HepG2 (cell line): Measurements from ENCODE around the gene PNPLA2. TPM values are rescaled to one million over a fixed set of nuclear protein-coding genes. Genes with fewer than 3 reads are reported as not detected.

Experiments
- ATAC-seq: fragments of 200-7000 bp; cut with Tn5 transposase; 3 replicates; pipeline ENCODE4 v1.9.1; 2020; ENCODE audit warnings: mild to moderate bottlenecking, moderate library complexity
- BruUV-seq: library from RNA; stranded (reverse); fragments of 400-500 nt; replicated peaks from 2 replicates; lab custom pipeline; 2021; lab: Mats Ljungman, UMichigan
- CTCF ChIA-PET: fragments of 300-600 bp; formaldehyde crosslinking; extraction: SDS; loops from one replicate; lab custom pipeline; 2021; ENCODE audit warnings: low total read pairs, inconsistent platforms, low intra/inter-chr PET ratio; lab: Yijun Ruan, JAX
- POLR2A ChIA-PET: fragments of 350-600 bp; sonication (Branson Sonifier 250); formaldehyde crosslinking; loops from one replicate; lab custom pipeline; 2020; ENCODE audit warnings: antibody characterized with exemption, inconsistent platforms; lab: Yijun Ruan, JAX
- DNase-seq: peaks from one replicate; pipeline ENCODE4 v3.0.0-alpha.2; 2015; ENCODE audit warnings: low spot score
- FAIRE-seq: peaks from 3 replicates; lab custom pipeline; 2011; peaks lifted over from hg19 to GRCh38; lab: Jason Lieb, UNC
- H2AFZ ChIP-seq: one replicate; pipeline ENCODE4 v1.6.1; 2011; ENCODE audit warnings: low read length, inconsistent platforms
- H3K27ac ChIP-seq: fragments of 300-600 bp; 3 replicates; pipeline ENCODE4 v1.8.0; 2011; ENCODE audit warnings: mixed run types, mild to moderate bottlenecking, mixed read lengths, low read length, inconsistent platforms; ENCODE audit not compliant: insufficient read depth; ENCODE audit errors: extremely low read length
- H3K27me3 ChIP-seq, 2 experiments: fragments of 200-600 bp in 1 of 2; 2 replicates in 1 of 2; 3 replicates in 1 of 2; pipeline versions ENCODE4 v1.6.0 to v1.8.0; 2011; ENCODE audit warnings: low read length in 2 of 2, mild to moderate bottlenecking in 2 of 2, moderate library complexity in 2 of 2, inconsistent platforms in 1 of 2; ENCODE audit not compliant: insufficient read depth in 2 of 2, control insufficient read depth in 1 of 2
- H3K36me3 ChIP-seq, 2 experiments: fragments of 200-600 bp in 1 of 2; replicated peaks in 1 of 2; 2 replicates in 1 of 2; 3 replicates in 1 of 2; pipeline versions ENCODE4 v1.5.1 to v1.8.0; 2011; ENCODE audit warnings: low read length in 2 of 2, inconsistent platforms in 1 of 2; ENCODE audit not compliant: insufficient read depth in 2 of 2, control insufficient read depth in 1 of 2
- H3K4me1 ChIP-seq: 2 replicates; pipeline ENCODE4 v1.5.1; 2012; ENCODE audit warnings: low read length, inconsistent platforms; ENCODE audit not compliant: insufficient read depth
- H3K4me2 ChIP-seq: 2 replicates; pipeline ENCODE4 v1.6.0; 2011; ENCODE audit warnings: low read depth, low read length, inconsistent platforms
- H3K4me3 ChIP-seq, 3 experiments: fragments of 200-600 bp in 1 of 3; sonication (generic), shearing (Covaris generic) in 1 of 3; replicated peaks in 1 of 3; 2 replicates each; pipeline ENCODE4 v1.5.1; 2011 to 2016; ENCODE audit warnings: low read length in 3 of 3, inconsistent platforms in 2 of 3, low read depth in 2 of 3, mild to moderate bottlenecking in 2 of 3, control low read depth in 1 of 3, mixed read lengths in 1 of 3; ENCODE audit not compliant: insufficient read depth in 1 of 3
- H3K79me2 ChIP-seq: one replicate; pipeline ENCODE4 v1.6.1; 2011; ENCODE audit warnings: low read length, inconsistent platforms; ENCODE audit not compliant: insufficient read depth
- H3K9ac ChIP-seq: 2 replicates; pipeline ENCODE4 v1.6.0; 2011; ENCODE audit warnings: mild to moderate bottlenecking, low read depth, low read length, inconsistent platforms; ENCODE audit not compliant: insufficient read depth
- H3K9me3 ChIP-seq: 2 replicates; pipeline ENCODE4 v1.5.1; 2012; ENCODE audit warnings: mild to moderate bottlenecking, low read length
- H4K20me1 ChIP-seq: 2 replicates; pipeline ENCODE4 v1.6.0; 2011; ENCODE audit warnings: inconsistent platforms, mild to moderate bottlenecking, low read length, moderate library complexity; ENCODE audit not compliant: insufficient read depth
- AGO2 ChIP-seq: fragments of 200-400 bp; formaldehyde crosslinking; optimal IDR thresholded peaks from 2 replicates; pipeline ENCODE3; 2017; ENCODE audit warnings: mild to moderate bottlenecking, low read depth, low read length, moderate library complexity
- CCDC6 ChIP-seq: sonication (generic); formaldehyde crosslinking; IDR thresholded peaks from 2 replicates; pipeline ENCODE4 v1.8.1; 2022; ENCODE audit warnings: mild to moderate bottlenecking, missing genetic modification reagents, moderate library complexity
- DRAP1 ChIP-seq: IDR thresholded peaks from 2 replicates; pipeline ENCODE4 v1.6.1; 2016; ENCODE audit warnings: missing genetic modification reagents, missing compliant biosample characterization
- ELF1 ChIP-seq: sonication (generic); formaldehyde crosslinking; IDR thresholded peaks from 2 replicates; pipeline ENCODE4 v1.4.0; 2020; ENCODE audit warnings: missing genetic modification reagents
- EP300 ChIP-seq, 3 experiments: sonication (generic) in 1 of 3; formaldehyde crosslinking in 1 of 3; IDR thresholded peaks; 2 replicates each; pipeline versions ENCODE4 v1.5.1 to v1.6.1; 2011 to 2020; ENCODE audit warnings: low read depth in 2 of 3, low read length in 2 of 3, borderline replicate concordance in 1 of 3, improper control_type of control experiment in 1 of 3, mild to moderate bottlenecking in 1 of 3, missing genetic modification reagents in 1 of 3, moderate library complexity in 1 of 3
- GZF1 ChIP-seq: sonication (generic); formaldehyde crosslinking; IDR thresholded peaks from 2 replicates; pipeline ENCODE4 v1.5.1; 2020; ENCODE audit warnings: mild to moderate bottlenecking, missing genetic modification reagents
- HNRNPK ChIP-seq: fragments of 200-400 bp; formaldehyde crosslinking; IDR thresholded peaks from 2 replicates; pipeline ENCODE4 v1.6.1; 2018; ENCODE audit warnings: low read length, low read depth, moderate library complexity, mild to moderate bottlenecking; ENCODE audit not compliant: poor library complexity, severe bottlenecking
- MXD3 ChIP-seq: IDR thresholded peaks from 2 replicates; pipeline ENCODE4 v1.6.1; 2016; ENCODE audit warnings: mild to moderate bottlenecking, missing biosample characterization, missing genetic modification reagents
- NR0B2 ChIP-seq: sonication (generic); formaldehyde crosslinking; IDR thresholded peaks from 2 replicates; pipeline ENCODE4 v1.4.0; 2020; ENCODE audit warnings: mild to moderate bottlenecking, missing genetic modification reagents
- NRL ChIP-seq: sonication (generic); formaldehyde crosslinking; IDR thresholded peaks from 2 replicates; pipeline ENCODE4 v1.5.0; 2020; ENCODE audit warnings: missing genetic modification reagents, mild to moderate bottlenecking, moderate library complexity, borderline replicate concordance
- ZBTB39 ChIP-seq: sonication (generic); formaldehyde crosslinking; IDR thresholded peaks from 2 replicates; pipeline ENCODE4 v1.5.0; 2020; ENCODE audit warnings: missing genetic modification reagents
- ZMAT3 ChIP-seq: sonication (generic); formaldehyde crosslinking; conservative IDR thresholded peaks from 2 replicates; pipeline ENCODE4 v1.7.0; 2021; ENCODE audit warnings: missing genetic modification reagents
- ZNF138 ChIP-seq: sonication (generic); formaldehyde crosslinking; IDR thresholded peaks from 2 replicates; pipeline ENCODE4 v1.5.0; 2020; ENCODE audit warnings: mild to moderate bottlenecking, low read depth, missing genetic modification reagents
- ZNF441 ChIP-seq: sonication (generic); formaldehyde crosslinking; IDR thresholded peaks from 2 replicates; pipeline ENCODE4 v1.7.0; 2021; ENCODE audit warnings: missing genetic modification reagents, borderline replicate concordance
- ZNF616 ChIP-seq: sonication (generic); formaldehyde crosslinking; IDR thresholded peaks from 2 replicates; pipeline ENCODE4 v1.5.0; 2020; ENCODE audit warnings: low read depth, mild to moderate bottlenecking, missing genetic modification reagents
- ZNF772 ChIP-seq: sonication (generic); formaldehyde crosslinking; IDR thresholded peaks from 2 replicates; pipeline ENCODE4 v1.5.0; 2020; ENCODE audit warnings: mild to moderate bottlenecking, missing genetic modification reagents
- ZNF775 ChIP-seq: sonication (generic); formaldehyde crosslinking; IDR thresholded peaks from 2 replicates; pipeline ENCODE4 v1.4.0; 2020; ENCODE audit warnings: missing genetic modification reagents, mild to moderate bottlenecking, moderate library complexity, borderline replicate concordance
- ZNF816 ChIP-seq: sonication (generic); formaldehyde crosslinking; IDR thresholded peaks from 2 replicates; pipeline ENCODE4 v1.8.0; 2022; ENCODE audit warnings: missing genetic modification reagents, mild to moderate bottlenecking, borderline replicate concordance
- ZNF883 ChIP-seq: sonication (generic); formaldehyde crosslinking; IDR thresholded peaks from 2 replicates; pipeline ENCODE4 v1.5.1; 2020; ENCODE audit warnings: mild to moderate bottlenecking, missing genetic modification reagents; ENCODE audit errors: not compliant biosample characterization
- ZSCAN31 ChIP-seq: sonication (generic); formaldehyde crosslinking; IDR thresholded peaks from 2 replicates; pipeline ENCODE4 v1.5.0; 2020; ENCODE audit warnings: low read depth, mild to moderate bottlenecking, missing genetic modification reagents
- WGBS: methylation state at CpG from one replicate; pipeline ENCODE4 v1.1.6; 2017; ENCODE audit warnings: low lambda C conversion rate; 5-methylcytosine and 5-hydroxymethylcytosine counted together
- in situ Hi-C: cut with HindIII; loops from 2 replicates; pipeline ENCODE4 v1.10.0; 2017; ENCODE audit warnings: low pct_unique_long_range_greater_than_20kb; ENCODE audit not compliant: extremely low pct_ligation_motif_present
- intact Hi-C: fragments of 100-400 bp; cut with micrococcal nuclease; formaldehyde crosslinking; loops from one replicate; pipeline ENCODE4 v1.10.0; 2022; ENCODE audit not compliant: unreplicated experiment
- polyA plus RNA-seq, 8 experiments: library from polyadenylated mRNA; depleted of rRNA in 3 of 8; stranded (reverse) in 7 of 8; unstranded in 1 of 8; fragments of >200 nt; fragmentation: Illumina TruSeq in 4 of 8; extraction: Trizol in 4 of 8; gene quantifications; 2 replicates each; pipeline versions ENCODE4 v1.2.1 to v1.2.3, GENCODE V29; 2011 to 2016; ENCODE audit warnings: low read depth in 4 of 8, missing spikeins in 1 of 8, mixed read lengths in 1 of 8; ENCODE audit not compliant: insufficient read depth in 1 of 8
- total RNA-seq, 5 experiments: library from RNA; depleted of rRNA; stranded (reverse); fragments of >200 nt; fragmentation: Illumina TruSeq; extraction: Trizol; gene quantifications; 2 replicates each; pipeline ENCODE4 v1.2.3, GENCODE V29; 2016; ENCODE audit warnings: low read depth in 1 of 5

Gene PNPLA2
- total and polyA plus RNA-seq, 2 of the 13 experiments (the other 11 are each of a cell fraction or from before 2014, with no cell fraction given) = 10.5 to 43.2 TPM

- DNase-seq = no peak
- Histone ChIP-seq H2AFZ (no peak overlapping the region), H3K4me3 (peak overlapping the region; percentile 97 to 100 (median 99)), H3K79me2 (peaks cover 33% of the 10 kb centered on the region), H3K4me2 (peak overlapping the region; percentile 93), H3K4me1 (peaks cover 52% of the 10 kb centered on the region), H3K36me3 (peaks cover 19 to 27% of the 10 kb centered on the region in 2 experiments), H3K27ac (peak overlapping the region; percentile 95), H3K27me3 (no peaks in the 10 kb centered on the region; a peak in 1 of 5 replicates), H4K20me1 (peaks cover 24% of the 10 kb centered on the region), H3K9ac (peak overlapping the region; percentile 98), H3K9me3 (no peaks in the 10 kb centered on the region)
- FAIRE-seq = no peak
- 0% methylated on average over 19 of the region's 55 CpGs for WGBS
- CTCF ChIA-PET = no interaction called here
- intact Hi-C loops = no loop called here
- in situ Hi-C loops = no loop called here
- ATAC-seq = no peak
- TSS peak; percentile 81 for BruUV-seq
- POLR2A ChIA-PET = interaction anchor here (0.6 to 2.2 kb wide), 17 partner anchors 9 to 364 kb away, joined by 3 to 127 read pairs (median 6); partner anchors contain the start of genes CEND1, CRACR2B, EPS8L2 and PNPLA2
- TF ChIP-seq NRL (CRISPR knock-in tag) (no peak), NR0B2 (CRISPR knock-in tag) (peak; percentile 78), AGO2 (peak; percentile 83), ZNF883 (CRISPR knock-in tag) (no peak), ZNF775 (CRISPR knock-in tag) (no peak), ZNF441 (CRISPR knock-in tag) (peak; percentile 67; the same call in 1 of the 2 replicates), ZSCAN31 (no peak), ZMAT3 (CRISPR knock-in tag) (0 out of 2 replicates have a peak, but pooled peaks have one; percentile 13), ZNF616 (CRISPR knock-in tag) (0 out of 2 replicates have a peak, but pooled peaks have one; percentile 4), MXD3 (CRISPR knock-in tag) (peak; percentile 26; the same call in 1 of the 2 replicates), EP300 (IDR thresholded peaks at IDR 0.05; ENCODE audit: low read depth in 2 of 2, low read length in 2 of 2) (no peak), EP300 (CRISPR knock-in tag; IDR thresholded peaks at IDR 0.05; ENCODE audit: borderline replicate concordance) (no peak), CCDC6 (no peak), ZNF816 (0 out of 2 replicates have a peak, but pooled peaks have one; percentile 32), DRAP1 (no peak), ZBTB39 (CRISPR knock-in tag) (peak; percentile 82; the same call in 1 of the 2 replicates), ELF1 (CRISPR knock-in tag) (no peak), GZF1 (CRISPR knock-in tag) (peak; percentile 9; the same call in 1 of the 2 replicates), HNRNPK (peak; percentile 46), ZNF772 (CRISPR knock-in tag) (no peak; the same call in 1 of the 2 replicates), ZNF138 (no peak)
Measured at GRCh38 chr11:810040-810567, 8.6 kb upstream of the PNPLA2 start.
